ENCODE data around the gene CDH4. TPM values are rescaled to one million over a fixed set of nuclear protein-coding genes. Genes with fewer than 3 reads are reported as not detected.

CDH4 gene
- total and polyA plus RNA-seq, 9 of the 15 experiments (the other 6 are each of a cell fraction or from before 2014, with no cell fraction given): 0.04 TPM; not detected in 8

DNA sequence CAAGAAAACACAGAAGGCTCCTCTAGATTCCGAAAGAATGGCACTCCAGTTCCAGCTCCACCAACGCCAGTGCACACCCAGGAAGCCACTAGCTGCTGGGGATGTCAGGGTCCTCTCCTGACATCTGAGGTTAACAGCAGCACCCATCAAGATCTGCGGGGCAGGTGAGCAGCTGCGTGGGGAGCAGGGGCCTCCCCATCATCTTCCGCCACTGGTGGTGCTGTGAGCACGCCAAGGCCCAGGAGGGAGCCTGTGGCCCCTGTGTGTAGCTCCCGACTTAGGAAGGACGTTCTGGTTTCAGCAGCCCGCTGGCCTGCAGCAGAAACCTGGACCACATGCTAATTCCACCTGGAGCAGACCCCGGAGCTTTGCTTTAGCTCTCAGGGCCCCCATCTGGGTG is 427.4 kb downstream of the CDH4 start:
- ChIA-PET POLR2A (interaction anchor here (0.6 kb wide), 1 partner anchor 147 kb away, joined by 3 read pairs; no protein-coding TSS in a partner anchor), CTCF (ENCODE audit: low intra/inter-chr PET ratio) (no interaction called here)
- DNase-seq (ENCODE audit: extremely low read depth in 1 of 4, low spot score in 3 of 4) (no peak), ATAC-seq (no peak), FAIRE-seq (no peak)
- no peak overlapping the region for H2AFZ ChIP-seq (ENCODE audit: low read depth, low read length)
- BruUV-seq (replicated peaks): no TSS peak
- H3K27ac ChIP-seq (ENCODE audit: extremely low read depth, low read depth, low read length): no peak overlapping the region
- no peak overlapping the region for H3K4me2 ChIP-seq (ENCODE audit: insufficient read depth, low read length)
- H3K9ac ChIP-seq (ENCODE audit: insufficient read depth in 1 of 2, low read depth in 2 of 2, low read length in 2 of 2): no peak overlapping the region
- peaks cover 7 to 14% of the 10 kb centered on the region in 2 experiments; a peak in 4 of 5 replicates for H3K27me3 ChIP-seq (ENCODE audit: control insufficient read depth in 2 of 2, insufficient read depth in 2 of 2, low read length in 2 of 2)
- no peaks in the 10 kb centered on the region for H3K4me1 ChIP-seq (replicated peaks in 1 of 2; ENCODE audit: control insufficient read depth in 2 of 2, insufficient read depth in 2 of 2, low read length in 2 of 2)
- H3K36me3 ChIP-seq (ENCODE audit: control insufficient read depth, insufficient read depth, low read length): no peaks in the 10 kb centered on the region
- WGBS (ENCODE audit: insufficient coverage, low coverage, missing lambda C conversion rate): 2% methylated on average over 9 of the region's 10 CpGs
- no peaks in the 10 kb centered on the region for H3K79me2 ChIP-seq (ENCODE audit: control insufficient read depth, insufficient read depth, low read length)
- no peaks in the 10 kb centered on the region for H3K9me1 ChIP-seq (ENCODE audit: control insufficient read depth, insufficient read depth, low read length)
- no peaks in the 10 kb centered on the region; the same call in 1 of the 2 replicates for H4K20me1 ChIP-seq (replicated peaks; ENCODE audit: control insufficient read depth, insufficient read depth, low read length)
- in situ Hi-C loops (cut with MboI) (no loop called here), intact Hi-C loops (cut with micrococcal nuclease) (no loop called here)
- no peaks in the 10 kb centered on the region for H3K9me3 ChIP-seq (replicated peaks; ENCODE audit: control insufficient read depth, insufficient read depth, low read depth, low read length)
- no peak overlapping the region for H3K4me3 ChIP-seq
- TF ChIP-seq ZNF561 (CRISPR knock-in tag; conservative IDR thresholded peaks at IDR 0.05) (no peak), ARID2 (IDR thresholded peaks at IDR 0.05) (no peak), CXXC5 (CRISPR knock-in tag; IDR thresholded peaks at IDR 0.05) (no peak), ZNF24 (IDR thresholded peaks at IDR 0.05) (no peak), PHF20 (IDR thresholded peaks at IDR 0.05; ENCODE audit: partially characterized antibody) (no peak), FOXJ3 (CRISPR knock-in tag; IDR thresholded peaks at IDR 0.05) (no peak), PRPF4 (IDR thresholded peaks at IDR 0.05; ENCODE audit: insufficient read depth, low read depth, low read length, poor library complexity, severe bottlenecking) (no peak), BCL6 (CRISPR knock-in tag; IDR thresholded peaks at IDR 0.05) (no peak), NFIC (IDR thresholded peaks at IDR 0.05) (no peak), PHF8 (IDR thresholded peaks at IDR 0.05; ENCODE audit: borderline replicate concordance, low read length) (no peak), RBBP5 (IDR thresholded peaks at IDR 0.05; ENCODE audit: borderline replicate concordance, insufficient read depth, low read length, poor library complexity, severe bottlenecking) (no peak), MECOM (CRISPR knock-in tag; IDR thresholded peaks at IDR 0.05) (no peak), MTF1 (CRISPR knock-in tag; IDR thresholded peaks at IDR 0.05; ENCODE audit: borderline replicate concordance) (no peak), COPS2 (conservative IDR thresholded peaks at IDR 0.05) (no peak)
- TF ChIP-seq, protein P1, sequence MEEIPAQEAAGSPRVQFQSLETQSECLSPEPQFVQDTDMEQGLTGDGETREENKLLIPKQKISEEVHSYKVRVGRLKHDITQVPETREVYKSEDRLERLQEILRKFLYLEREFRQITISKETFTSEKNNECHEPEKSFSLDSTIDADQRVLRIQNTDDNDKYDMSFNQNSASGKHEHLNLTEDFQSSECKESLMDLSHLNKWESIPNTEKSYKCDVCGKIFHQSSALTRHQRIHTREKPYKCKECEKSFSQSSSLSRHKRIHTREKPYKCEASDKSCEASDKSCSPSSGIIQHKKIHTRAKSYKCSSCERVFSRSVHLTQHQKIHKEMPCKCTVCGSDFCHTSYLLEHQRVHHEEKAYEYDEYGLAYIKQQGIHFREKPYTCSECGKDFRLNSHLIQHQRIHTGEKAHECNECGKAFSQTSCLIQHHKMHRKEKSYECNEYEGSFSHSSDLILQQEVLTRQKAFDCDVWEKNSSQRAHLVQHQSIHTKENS (CRISPR knock-in tag; IDR thresholded peaks at IDR 0.05): no peak
- TF ChIP-seq, protein P2, sequence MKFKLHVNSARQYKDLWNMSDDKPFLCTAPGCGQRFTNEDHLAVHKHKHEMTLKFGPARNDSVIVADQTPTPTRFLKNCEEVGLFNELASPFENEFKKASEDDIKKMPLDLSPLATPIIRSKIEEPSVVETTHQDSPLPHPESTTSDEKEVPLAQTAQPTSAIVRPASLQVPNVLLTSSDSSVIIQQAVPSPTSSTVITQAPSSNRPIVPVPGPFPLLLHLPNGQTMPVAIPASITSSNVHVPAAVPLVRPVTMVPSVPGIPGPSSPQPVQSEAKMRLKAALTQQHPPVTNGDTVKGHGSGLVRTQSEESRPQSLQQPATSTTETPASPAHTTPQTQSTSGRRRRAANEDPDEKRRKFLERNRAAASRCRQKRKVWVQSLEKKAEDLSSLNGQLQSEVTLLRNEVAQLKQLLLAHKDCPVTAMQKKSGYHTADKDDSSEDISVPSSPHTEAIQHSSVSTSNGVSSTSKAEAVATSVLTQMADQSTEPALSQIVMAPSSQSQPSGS (CRISPR knock-in tag; IDR thresholded peaks at IDR 0.05): no peak
- TF ChIP-seq, protein P3, sequence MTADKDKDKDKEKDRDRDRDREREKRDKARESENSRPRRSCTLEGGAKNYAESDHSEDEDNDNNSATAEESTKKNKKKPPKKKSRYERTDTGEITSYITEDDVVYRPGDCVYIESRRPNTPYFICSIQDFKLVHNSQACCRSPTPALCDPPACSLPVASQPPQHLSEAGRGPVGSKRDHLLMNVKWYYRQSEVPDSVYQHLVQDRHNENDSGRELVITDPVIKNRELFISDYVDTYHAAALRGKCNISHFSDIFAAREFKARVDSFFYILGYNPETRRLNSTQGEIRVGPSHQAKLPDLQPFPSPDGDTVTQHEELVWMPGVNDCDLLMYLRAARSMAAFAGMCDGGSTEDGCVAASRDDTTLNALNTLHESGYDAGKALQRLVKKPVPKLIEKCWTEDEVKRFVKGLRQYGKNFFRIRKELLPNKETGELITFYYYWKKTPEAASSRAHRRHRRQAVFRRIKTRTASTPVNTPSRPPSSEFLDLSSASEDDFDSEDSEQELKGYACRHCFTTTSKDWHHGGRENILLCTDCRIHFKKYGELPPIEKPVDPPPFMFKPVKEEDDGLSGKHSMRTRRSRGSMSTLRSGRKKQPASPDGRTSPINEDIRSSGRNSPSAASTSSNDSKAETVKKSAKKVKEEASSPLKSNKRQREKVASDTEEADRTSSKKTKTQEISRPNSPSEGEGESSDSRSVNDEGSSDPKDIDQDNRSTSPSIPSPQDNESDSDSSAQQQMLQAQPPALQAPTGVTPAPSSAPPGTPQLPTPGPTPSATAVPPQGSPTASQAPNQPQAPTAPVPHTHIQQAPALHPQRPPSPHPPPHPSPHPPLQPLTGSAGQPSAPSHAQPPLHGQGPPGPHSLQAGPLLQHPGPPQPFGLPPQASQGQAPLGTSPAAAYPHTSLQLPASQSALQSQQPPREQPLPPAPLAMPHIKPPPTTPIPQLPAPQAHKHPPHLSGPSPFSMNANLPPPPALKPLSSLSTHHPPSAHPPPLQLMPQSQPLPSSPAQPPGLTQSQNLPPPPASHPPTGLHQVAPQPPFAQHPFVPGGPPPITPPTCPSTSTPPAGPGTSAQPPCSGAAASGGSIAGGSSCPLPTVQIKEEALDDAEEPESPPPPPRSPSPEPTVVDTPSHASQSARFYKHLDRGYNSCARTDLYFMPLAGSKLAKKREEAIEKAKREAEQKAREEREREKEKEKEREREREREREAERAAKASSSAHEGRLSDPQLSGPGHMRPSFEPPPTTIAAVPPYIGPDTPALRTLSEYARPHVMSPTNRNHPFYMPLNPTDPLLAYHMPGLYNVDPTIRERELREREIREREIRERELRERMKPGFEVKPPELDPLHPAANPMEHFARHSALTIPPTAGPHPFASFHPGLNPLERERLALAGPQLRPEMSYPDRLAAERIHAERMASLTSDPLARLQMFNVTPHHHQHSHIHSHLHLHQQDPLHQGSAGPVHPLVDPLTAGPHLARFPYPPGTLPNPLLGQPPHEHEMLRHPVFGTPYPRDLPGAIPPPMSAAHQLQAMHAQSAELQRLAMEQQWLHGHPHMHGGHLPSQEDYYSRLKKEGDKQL (CRISPR knock-in tag; IDR thresholded peaks at IDR 0.05; ENCODE audit: borderline replicate concordance): no peak
